ENCODE data around the gene BCL6. TPM values are rescaled to one million over a fixed set of nuclear protein-coding genes. Genes with fewer than 3 reads are reported as not detected.
A peak's percentile ranks its signal among the peaks of the same experiment; 100 is the strongest.

Gene BCL6
- total RNA-seq, 4 donors from 2014 or later = 86.0 to 161 (median 111) TPM

GRCh38 chr3:187737006-187737367 is 8.3 kb downstream of the BCL6 start:
- WGBS = 54% methylated on average over 4 of the region's 4 CpGs
- peak overlapping the region; percentile 94 to 99 (median 98) for H3K27ac ChIP-seq (replicated peaks in 1 of 4)
- intact Hi-C loops (cut with DNase I) = loop anchor here (5.0 kb wide), 1 partner anchor 1410 kb away; no protein-coding TSS in a partner anchor

GRCh38 chr3:187736418-187736871 is 8.8 kb downstream of the BCL6 start:
- intact Hi-C loops (cut with DNase I) = loop anchor here (5.0 kb wide), 1 partner anchor 1411 kb away; no protein-coding TSS in a partner anchor
- no peak for DNase-seq (ENCODE audit: extremely low spot score)
- no peak for TF ChIP-seq EP300 (IDR thresholded peaks at IDR 0.05)
- no peak for TF ChIP-seq CTCF (IDR thresholded peaks at IDR 0.05)
- peak in 1 of 2 donors; percentile 23 for TF ChIP-seq POLR2AphosphoS5 (IDR thresholded peaks at IDR 0.05)
- peak; percentile 4 for TF ChIP-seq POLR2A (IDR thresholded peaks at IDR 0.05; ENCODE audit: low read depth)
- peak overlapping the region; percentile 69 to 81 (median 76) for H3K4me3 ChIP-seq
- peak overlapping the region; percentile 94 to 99 (median 98) for H3K27ac ChIP-seq (replicated peaks in 1 of 4)
- H3K4me1 ChIP-seq = peaks cover 23 to 70% (median 43%) of the 10 kb centered on the region in 4 donors
- peaks cover 21 to 34% (median 31%) of the 10 kb centered on the region in 4 donors for H3K36me3 ChIP-seq
- 77% methylated on average over 8 of the region's 8 CpGs for WGBS
- H3K27me3 ChIP-seq = no peaks in the 10 kb centered on the region
- H3K9me3 ChIP-seq = no peaks in the 10 kb centered on the region

More at GRCh38 chr3:187737006-187737367, 8.3 kb downstream of the BCL6 start:
- no peaks in the 10 kb centered on the region for H3K9me3 ChIP-seq
- peaks cover 22 to 76% (median 45%) of the 10 kb centered on the region in 4 donors for H3K4me1 ChIP-seq
- H3K27me3 ChIP-seq = no peaks in the 10 kb centered on the region
- H3K4me3 ChIP-seq = peak overlapping the region; percentile 69 to 81 (median 76)
- H3K36me3 ChIP-seq = peaks cover 16 to 29% (median 26%) of the 10 kb centered on the region in 4 donors
- TF ChIP-seq POLR2A (IDR thresholded peaks at IDR 0.05; ENCODE audit: low read depth) (no peak), EP300 (IDR thresholded peaks at IDR 0.05) (no peak), CTCF (IDR thresholded peaks at IDR 0.05) (no peak), POLR2AphosphoS5 (IDR thresholded peaks at IDR 0.05) (no peak)
- DNase-seq (ENCODE audit: extremely low spot score) = no peak

GRCh38 chr3:187735837-187736236 is 9.4 kb downstream of the BCL6 start:
- Histone ChIP-seq H3K27ac (replicated peaks in 1 of 4) (peak overlapping the region; percentile 94 to 99 (median 98)), H3K9me3 (no peaks in the 10 kb centered on the region), H3K36me3 (peaks cover 27 to 40% (median 37%) of the 10 kb centered on the region in 4 donors), H3K4me1 (peaks cover 29 to 64% (median 43%) of the 10 kb centered on the region in 4 donors), H3K27me3 (no peaks in the 10 kb centered on the region), H3K4me3 (peak overlapping the region in 2 of 4 donors; percentile 3 to 69)
- WGBS = 70% methylated on average over 3 of the region's 3 CpGs
- no peak for DNase-seq (ENCODE audit: extremely low spot score)
- TF ChIP-seq EP300 (IDR thresholded peaks at IDR 0.05) (no peak), POLR2A (IDR thresholded peaks at IDR 0.05; ENCODE audit: low read depth) (no peak), CTCF (IDR thresholded peaks at IDR 0.05) (no peak), POLR2AphosphoS5 (IDR thresholded peaks at IDR 0.05) (no peak)
- intact Hi-C loops (cut with DNase I) = loop anchor here (5.0 kb wide), 1 partner anchor 1411 kb away; no protein-coding TSS in a partner anchor

- 94% methylated on average over 3 of the region's 3 CpGs for WGBS
- intact Hi-C loops (cut with DNase I) = loop anchor here (5.0 kb wide), 1 partner anchor 1412 kb away; no protein-coding TSS in a partner anchor
These were observed 9.9 kb downstream of the BCL6 start for GRCh38 chr3:187735383-187735782.

More at GRCh38 chr3:187735383-187735782, 9.9 kb downstream of the BCL6 start:
- peaks cover 32 to 45% (median 42%) of the 10 kb centered on the region in 4 donors for H3K36me3 ChIP-seq
- no peak overlapping the region for H3K4me3 ChIP-seq
- no peak for DNase-seq (ENCODE audit: extremely low spot score)
- peaks cover 30 to 60% (median 39%) of the 10 kb centered on the region in 4 donors for H3K4me1 ChIP-seq
- H3K27ac ChIP-seq (replicated peaks in 1 of 4) = peak overlapping the region in 2 of 4 donors; percentile 97 to 99
- TF ChIP-seq CTCF (IDR thresholded peaks at IDR 0.05) = no peak
- TF ChIP-seq EP300 (IDR thresholded peaks at IDR 0.05) = no peak
- TF ChIP-seq POLR2AphosphoS5 (IDR thresholded peaks at IDR 0.05) = no peak
- no peak for TF ChIP-seq POLR2A (IDR thresholded peaks at IDR 0.05; ENCODE audit: low read depth)
- H3K27me3 ChIP-seq = no peaks in the 10 kb centered on the region
- H3K9me3 ChIP-seq = no peaks in the 10 kb centered on the region

Data from esophagus muscularis mucosa (tissue), 4 donors.